HepG2 (cell line): ENCODE results near the gene ANO9. TPM values are rescaled to one million over a fixed set of nuclear protein-coding genes. Genes with fewer than 3 reads are reported as not detected.

Experiments
- ARNTL ChIP-seq: sonication (generic); formaldehyde crosslinking; IDR thresholded peaks from 2 replicates; pipeline ENCODE4 v1.4.0; 2020; ENCODE audit warnings: mild to moderate bottlenecking, missing genetic modification reagents
- BATF2 ChIP-seq: sonication (generic); formaldehyde crosslinking; IDR thresholded peaks from 2 replicates; pipeline ENCODE4 v1.8.0; 2022; ENCODE audit warnings: mild to moderate bottlenecking, missing genetic modification reagents, moderate library complexity
- FLYWCH1 ChIP-seq: sonication (generic); formaldehyde crosslinking; IDR thresholded peaks from 2 replicates; pipeline ENCODE4 v1.8.1; 2023; ENCODE audit warnings: mild to moderate bottlenecking, missing genetic modification reagents
- GMEB2 ChIP-seq: IDR thresholded peaks from 2 replicates; pipeline ENCODE4 v1.6.1; 2016; ENCODE audit warnings: missing biosample characterization, missing genetic modification reagents, low read depth
- IKZF1 ChIP-seq: fragments of 450-650 bp; IDR thresholded peaks from 2 replicates; pipeline ENCODE4 v1.7.1; 2016
- NBN ChIP-seq: fragments of 450-650 bp; conservative IDR thresholded peaks from 2 replicates; pipeline ENCODE4 v1.6.1; 2017
- NFRKB ChIP-seq: fragments of 450-650 bp; IDR thresholded peaks from 2 replicates; pipeline ENCODE4 v1.6.1; 2017
- NPAS2 ChIP-seq: sonication (generic); formaldehyde crosslinking; IDR thresholded peaks from 2 replicates; pipeline ENCODE4 v1.8.0; 2022; ENCODE audit warnings: mild to moderate bottlenecking, missing genetic modification reagents, borderline replicate concordance
- RBM39 ChIP-seq: fragments of 200-400 bp; formaldehyde crosslinking; IDR thresholded peaks from one replicate; pipeline ENCODE4 v1.6.1; 2018; ENCODE audit warnings: antibody characterized with exemption, mild to moderate bottlenecking, low read depth, low read length; ENCODE audit not compliant: poor library complexity, severe bottlenecking
- SMYD3 ChIP-seq: sonication (generic); formaldehyde crosslinking; IDR thresholded peaks from 2 replicates; pipeline ENCODE4 v1.8.1; 2023; ENCODE audit warnings: mild to moderate bottlenecking, missing genetic modification reagents
- SOX13 ChIP-seq, 3 experiments: fragments of 450-650 bp in 1 of 3; sonication (generic) in 1 of 3; formaldehyde crosslinking in 1 of 3; IDR thresholded peaks in 2 of 3; conservative IDR thresholded peaks in 1 of 3; 2 replicates each; pipeline versions ENCODE4 v1.5.0 to v1.6.1; 2016 to 2020; ENCODE audit warnings: antibody characterized with exemption in 1 of 3, mild to moderate bottlenecking in 1 of 3, missing compliant biosample characterization in 1 of 3, missing genetic modification reagents in 1 of 3, moderate library complexity in 1 of 3
- SP4 ChIP-seq: sonication (generic); formaldehyde crosslinking; IDR thresholded peaks from 2 replicates; pipeline ENCODE4 v1.8.1; 2023; ENCODE audit warnings: mild to moderate bottlenecking, missing genetic modification reagents
- SP5 ChIP-seq: IDR thresholded peaks from 2 replicates; pipeline ENCODE4 v1.6.1; 2016; ENCODE audit warnings: low read depth, borderline replicate concordance
- TBX2 ChIP-seq: sonication (generic); formaldehyde crosslinking; IDR thresholded peaks from 2 replicates; pipeline ENCODE4 v1.5.0; 2020; ENCODE audit warnings: missing genetic modification reagents, mild to moderate bottlenecking, borderline replicate concordance
- ZFY ChIP-seq: sonication (generic); formaldehyde crosslinking; IDR thresholded peaks from 2 replicates; pipeline ENCODE4 v1.4.0; 2020; ENCODE audit warnings: missing genetic modification reagents
- ZIK1 ChIP-seq: sonication (generic); formaldehyde crosslinking; IDR thresholded peaks from 2 replicates; pipeline ENCODE4 v1.5.0; 2020; ENCODE audit warnings: mild to moderate bottlenecking, low read depth, missing genetic modification reagents, borderline replicate concordance
- ZNF510 ChIP-seq: sonication (generic); formaldehyde crosslinking; IDR thresholded peaks from 2 replicates; pipeline ENCODE4 v1.4.0; 2020; ENCODE audit warnings: low read depth, mild to moderate bottlenecking, missing genetic modification reagents
- ZNF800 ChIP-seq: sonication (generic); formaldehyde crosslinking; IDR thresholded peaks from 2 replicates; pipeline ENCODE4 v1.4.0; 2020; ENCODE audit warnings: missing genetic modification reagents
- ZSCAN20 ChIP-seq: sonication (generic); formaldehyde crosslinking; IDR thresholded peaks from 2 replicates; pipeline ENCODE4 v1.4.0; 2020; ENCODE audit warnings: missing genetic modification reagents, mild to moderate bottlenecking, borderline replicate concordance
- polyA plus RNA-seq, 8 experiments: library from polyadenylated mRNA; depleted of rRNA in 3 of 8; stranded (reverse) in 7 of 8; unstranded in 1 of 8; fragments of >200 nt; fragmentation: Illumina TruSeq in 4 of 8; extraction: Trizol in 4 of 8; gene quantifications; 2 replicates each; pipeline versions ENCODE4 v1.2.1 to v1.2.3, GENCODE V29; 2011 to 2016; ENCODE audit warnings: low read depth in 4 of 8, missing spikeins in 1 of 8, mixed read lengths in 1 of 8; ENCODE audit not compliant: insufficient read depth in 1 of 8
- total RNA-seq, 5 experiments: library from RNA; depleted of rRNA; stranded (reverse); fragments of >200 nt; fragmentation: Illumina TruSeq; extraction: Trizol; gene quantifications; 2 replicates each; pipeline ENCODE4 v1.2.3, GENCODE V29; 2016; ENCODE audit warnings: low read depth in 1 of 5
- TF ChIP-seq, protein P1 (sequence below): sonication (generic); formaldehyde crosslinking; IDR thresholded peaks from 2 replicates; pipeline ENCODE4 v1.5.0; 2020; ENCODE audit warnings: missing genetic modification reagents
- TF ChIP-seq, protein P2 (sequence below): sonication (generic); formaldehyde crosslinking; IDR thresholded peaks from 2 replicates; pipeline ENCODE4 v1.5.1; 2020; ENCODE audit warnings: mild to moderate bottlenecking, missing genetic modification reagents, moderate library complexity

Gene ANO9
- total and polyA plus RNA-seq, 2 of the 13 experiments (the other 11 are each of a cell fraction or from before 2014, with no cell fraction given): 8.9 to 14.3 TPM

DNA sequence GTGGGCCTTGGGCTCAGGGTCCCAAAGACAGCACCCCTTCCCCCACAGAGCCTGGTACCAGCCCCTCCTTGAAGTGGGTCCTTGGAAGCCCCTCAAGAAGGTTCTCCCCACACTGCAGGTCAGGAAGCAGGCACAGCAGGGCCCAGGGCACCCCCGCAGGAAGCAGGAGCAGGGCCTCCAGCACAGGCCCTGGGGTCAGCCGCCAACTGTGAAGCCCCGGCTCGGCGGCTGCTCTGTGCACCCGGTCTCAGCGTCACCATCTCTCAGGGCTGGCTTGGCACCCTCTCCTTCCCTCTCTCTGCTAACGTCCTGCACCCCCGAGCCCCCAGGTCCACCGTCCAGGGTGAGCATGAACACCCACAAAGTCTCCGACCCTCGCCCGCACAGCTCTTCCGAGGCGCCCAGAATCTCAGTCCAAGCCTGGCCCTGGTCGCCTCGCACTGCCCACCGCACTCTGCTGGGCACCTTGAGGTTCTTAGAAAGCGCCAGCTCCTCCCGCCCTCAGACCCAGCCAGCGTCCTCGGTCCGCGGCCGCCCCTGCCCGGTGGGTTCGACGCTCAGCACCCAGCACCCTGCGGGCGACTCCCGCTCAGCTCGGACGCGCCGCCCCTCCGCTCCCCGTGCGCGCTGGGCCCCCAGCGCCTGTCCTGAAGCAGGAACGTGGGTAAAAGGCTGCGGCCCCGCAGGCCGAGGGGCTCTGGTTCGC is 25.6 kb downstream of the ANO9 start (continued):
- TF ChIP-seq NBN: no peak
- TF ChIP-seq ZFY (CRISPR knock-in tag): peak; percentile 67
- no peak for TF ChIP-seq GMEB2
- no peak for TF ChIP-seq SP4 (CRISPR knock-in tag)
- TF ChIP-seq, protein P1, sequence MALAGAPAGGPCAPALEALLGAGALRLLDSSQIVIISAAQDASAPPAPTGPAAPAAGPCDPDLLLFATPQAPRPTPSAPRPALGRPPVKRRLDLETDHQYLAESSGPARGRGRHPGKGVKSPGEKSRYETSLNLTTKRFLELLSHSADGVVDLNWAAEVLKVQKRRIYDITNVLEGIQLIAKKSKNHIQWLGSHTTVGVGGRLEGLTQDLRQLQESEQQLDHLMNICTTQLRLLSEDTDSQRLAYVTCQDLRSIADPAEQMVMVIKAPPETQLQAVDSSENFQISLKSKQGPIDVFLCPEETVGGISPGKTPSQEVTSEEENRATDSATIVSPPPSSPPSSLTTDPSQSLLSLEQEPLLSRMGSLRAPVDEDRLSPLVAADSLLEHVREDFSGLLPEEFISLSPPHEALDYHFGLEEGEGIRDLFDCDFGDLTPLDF (CRISPR knock-in tag): no peak
- no peak for TF ChIP-seq ARNTL
- no peak for TF ChIP-seq NPAS2 (CRISPR knock-in tag)
- TF ChIP-seq FLYWCH1 (CRISPR knock-in tag): no peak
- no peak for TF ChIP-seq NFRKB
- no peak for TF ChIP-seq IKZF1
- no peak for TF ChIP-seq SOX13 (IDR thresholded peaks at IDR 0.05)
- no peak for TF ChIP-seq SOX13 (CRISPR knock-in tag; conservative IDR thresholded peaks at IDR 0.05 in 1 of 2, IDR thresholded peaks at IDR 0.05 in 1 of 2)
- TF ChIP-seq BATF2: no peak
- TF ChIP-seq ZIK1 (CRISPR knock-in tag): no peak
- TF ChIP-seq ZNF800 (CRISPR knock-in tag): no peak; the same call in none of the 2 replicates
- TF ChIP-seq ZNF510 (CRISPR knock-in tag): no peak
- no peak for TF ChIP-seq SMYD3
- no peak for TF ChIP-seq RBM39
- TF ChIP-seq TBX2 (CRISPR knock-in tag): no peak
- no peak for TF ChIP-seq SP5
- TF ChIP-seq ZSCAN20 (CRISPR knock-in tag): no peak
- TF ChIP-seq, protein P2, sequence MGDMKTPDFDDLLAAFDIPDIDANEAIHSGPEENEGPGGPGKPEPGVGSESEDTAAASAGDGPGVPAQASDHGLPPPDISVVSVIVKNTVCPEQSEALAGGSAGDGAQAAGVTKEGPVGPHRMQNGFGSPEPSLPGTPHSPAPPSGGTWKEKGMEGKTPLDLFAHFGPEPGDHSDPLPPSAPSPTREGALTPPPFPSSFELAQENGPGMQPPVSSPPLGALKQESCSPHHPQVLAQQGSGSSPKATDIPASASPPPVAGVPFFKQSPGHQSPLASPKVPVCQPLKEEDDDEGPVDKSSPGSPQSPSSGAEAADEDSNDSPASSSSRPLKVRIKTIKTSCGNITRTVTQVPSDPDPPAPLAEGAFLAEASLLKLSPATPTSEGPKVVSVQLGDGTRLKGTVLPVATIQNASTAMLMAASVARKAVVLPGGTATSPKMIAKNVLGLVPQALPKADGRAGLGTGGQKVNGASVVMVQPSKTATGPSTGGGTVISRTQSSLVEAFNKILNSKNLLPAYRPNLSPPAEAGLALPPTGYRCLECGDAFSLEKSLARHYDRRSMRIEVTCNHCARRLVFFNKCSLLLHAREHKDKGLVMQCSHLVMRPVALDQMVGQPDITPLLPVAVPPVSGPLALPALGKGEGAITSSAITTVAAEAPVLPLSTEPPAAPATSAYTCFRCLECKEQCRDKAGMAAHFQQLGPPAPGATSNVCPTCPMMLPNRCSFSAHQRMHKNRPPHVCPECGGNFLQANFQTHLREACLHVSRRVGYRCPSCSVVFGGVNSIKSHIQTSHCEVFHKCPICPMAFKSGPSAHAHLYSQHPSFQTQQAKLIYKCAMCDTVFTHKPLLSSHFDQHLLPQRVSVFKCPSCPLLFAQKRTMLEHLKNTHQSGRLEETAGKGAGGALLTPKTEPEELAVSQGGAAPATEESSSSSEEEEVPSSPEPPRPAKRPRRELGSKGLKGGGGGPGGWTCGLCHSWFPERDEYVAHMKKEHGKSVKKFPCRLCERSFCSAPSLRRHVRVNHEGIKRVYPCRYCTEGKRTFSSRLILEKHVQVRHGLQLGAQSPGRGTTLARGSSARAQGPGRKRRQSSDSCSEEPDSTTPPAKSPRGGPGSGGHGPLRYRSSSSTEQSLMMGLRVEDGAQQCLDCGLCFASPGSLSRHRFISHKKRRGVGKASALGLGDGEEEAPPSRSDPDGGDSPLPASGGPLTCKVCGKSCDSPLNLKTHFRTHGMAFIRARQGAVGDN (CRISPR knock-in tag): peak; percentile 83
